GM23248 (cell line): ENCODE results near the gene LRBA. TPM values are rescaled to one million over a fixed set of nuclear protein-coding genes. Genes with fewer than 3 reads are reported as not detected.

ENCODE experiments used
- DNase-seq: peaks from one replicate; pipeline ENCODE4 v3.0.0-alpha.2; 2015
- H2AFZ ChIP-seq: fragments of 200-600 bp; sonication (generic); 2 replicates; pipeline ENCODE4 v1.6.1; 2016; ENCODE audit warnings: antibody characterized with exemption
- H3F3A ChIP-seq: fragments of 200-600 bp; sonication (generic); 2 replicates; pipeline ENCODE4 v1.6.1; 2016; ENCODE audit warnings: mild to moderate bottlenecking, antibody characterized with exemption, mixed run types; ENCODE audit not compliant: insufficient read depth
- H3K27ac ChIP-seq: fragments of 200-600 bp; sonication (generic); 2 replicates; pipeline ENCODE4 v1.5.1; 2016; ENCODE audit warnings: mild to moderate bottlenecking
- H3K27me3 ChIP-seq: fragments of 200-600 bp; sonication (generic); replicated peaks from 2 replicates; pipeline ENCODE4 v1.6.1; 2016; ENCODE audit warnings: mild to moderate bottlenecking; ENCODE audit not compliant: insufficient read depth
- H3K36me3 ChIP-seq: fragments of 200-600 bp; sonication (generic); 2 replicates; pipeline ENCODE4 v1.6.1; 2016; ENCODE audit warnings: low read depth, mild to moderate bottlenecking
- H3K4me1 ChIP-seq: fragments of 200-600 bp; sonication (generic); 2 replicates; pipeline ENCODE4 v1.6.1; 2016; ENCODE audit warnings: mild to moderate bottlenecking; ENCODE audit not compliant: insufficient read depth
- H3K4me2 ChIP-seq: fragments of 200-600 bp; sonication (generic); one replicate; pipeline ENCODE4 v1.6.1; 2016; ENCODE audit warnings: mild to moderate bottlenecking; ENCODE audit not compliant: unreplicated experiment
- H3K4me3 ChIP-seq: fragments of 200-600 bp; sonication (generic); 2 replicates; pipeline ENCODE4 v1.5.1; 2016; ENCODE audit warnings: mild to moderate bottlenecking
- H3K79me2 ChIP-seq: fragments of 200-600 bp; sonication (generic); 2 replicates; pipeline ENCODE4 v1.6.1; 2016; ENCODE audit warnings: mild to moderate bottlenecking; ENCODE audit not compliant: insufficient read depth
- H3K9ac ChIP-seq: fragments of 200-600 bp; sonication (generic); 2 replicates; pipeline ENCODE4 v1.6.1; 2016; ENCODE audit warnings: mild to moderate bottlenecking
- H3K9me2 ChIP-seq: fragments of 200-600 bp; sonication (generic); 2 replicates; pipeline ENCODE4 v1.6.1; 2016; ENCODE audit warnings: mixed run types, mild to moderate bottlenecking, moderate library complexity; ENCODE audit not compliant: insufficient read depth
- H3K9me3 ChIP-seq: fragments of 200-600 bp; sonication (generic); one replicate; pipeline ENCODE4 v1.6.1; 2017; ENCODE audit warnings: low read depth
- H4K20me1 ChIP-seq: fragments of 200-600 bp; sonication (generic); 2 replicates; pipeline ENCODE4 v1.6.0; 2016; ENCODE audit not compliant: insufficient read depth
- EZH2 ChIP-seq: fragments of 200-600 bp; sonication (generic); IDR thresholded peaks from 2 replicates; pipeline ENCODE4 v1.6.1; 2018; ENCODE audit warnings: antibody characterized with exemption, mild to moderate bottlenecking; ENCODE audit not compliant: insufficient read depth, poor library complexity, severe bottlenecking
- EZH2phosphoT487 ChIP-seq: fragments of 200-600 bp; sonication (generic); IDR thresholded peaks from 2 replicates; pipeline ENCODE4 v1.6.1; 2018; ENCODE audit warnings: antibody characterized with exemption, moderate library complexity, mild to moderate bottlenecking, low read depth; ENCODE audit not compliant: insufficient read depth
- WGBS, 2 experiments: methylation state at CpG; one replicate each; pipeline ENCODE4 v1.1.6; 2015 to 2017; ENCODE audit warnings: low lambda C conversion rate in 2 of 2, low coverage in 1 of 2; ENCODE audit errors: missing lambda C conversion rate in 2 of 2; 5-methylcytosine and 5-hydroxymethylcytosine counted together
- in situ Hi-C: fragments of 300-500 bp; cut with MboI; formaldehyde crosslinking; loops from 2 replicates; pipeline ENCODE4 v1.15.0; 2020
- polyA plus RNA-seq: library from polyadenylated mRNA; unstranded; fragments of >200 nt; fragmentation: Nextera tagmentation; extraction: Ambion mirVana; gene quantifications from 2 replicates; pipeline ENCODE4 v1.2.1, GENCODE V29; 2016
- total RNA-seq: library from RNA; depleted of rRNA; stranded (reverse); fragments of >200 nt; shearing (Covaris generic); gene quantifications from 2 replicates; pipeline ENCODE4 v1.2.3, GENCODE V29; 2014

The LRBA gene
- total and polyA plus RNA-seq, 2 experiments from 2014 or later, result 6.6 to 17.8 TPM

DNA sequence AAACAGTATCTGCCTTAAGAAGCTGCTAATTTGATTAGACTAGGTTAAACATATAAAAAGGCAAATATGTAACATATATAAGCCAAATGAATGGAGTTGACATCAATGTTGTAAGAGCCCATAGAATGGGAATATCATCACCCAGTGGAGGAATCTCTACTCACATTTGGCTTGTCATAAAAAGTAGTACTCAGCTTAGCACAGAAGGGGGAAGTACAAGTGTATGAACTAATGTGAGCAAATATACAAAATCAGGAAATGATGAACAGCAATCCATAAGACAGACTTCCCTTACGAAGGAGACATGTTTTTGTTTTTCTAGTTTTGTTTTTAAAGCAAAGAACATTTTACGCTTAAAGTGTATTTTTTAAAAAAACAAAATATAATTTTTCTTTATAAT, 358.2 kb downstream of the LRBA start:
- in situ Hi-C loops, result no loop called here

DNA sequence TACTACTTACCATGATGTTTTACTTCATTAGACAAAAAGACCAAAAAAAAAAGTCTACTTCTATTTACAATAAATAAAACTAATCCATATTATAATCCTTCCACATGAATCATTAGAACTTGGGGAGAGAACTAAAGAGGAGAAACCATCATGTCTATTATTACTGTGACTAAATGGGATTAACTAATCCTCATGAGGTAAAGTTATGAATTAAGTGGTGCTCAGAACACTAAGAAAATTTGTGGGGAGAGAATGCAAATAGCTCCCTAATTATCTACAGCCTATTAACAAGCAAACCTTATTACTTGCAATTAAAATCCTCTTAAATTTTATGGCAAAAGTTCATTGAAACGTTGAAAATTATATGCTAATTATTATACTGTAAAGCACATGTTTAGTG, 364.3 kb downstream of the LRBA start:
- no peak overlapping the region for H3K9ac ChIP-seq
- H2AFZ ChIP-seq, result no peak overlapping the region
- H3K9me3 ChIP-seq, result no peaks in the 10 kb centered on the region
- H3K4me3 ChIP-seq, result no peak overlapping the region
- H3F3A ChIP-seq, result no peaks in the 10 kb centered on the region
- no peaks in the 10 kb centered on the region for H3K27me3 ChIP-seq
- no peak overlapping the region for H3K27ac ChIP-seq
- no peaks in the 10 kb centered on the region for H3K9me2 ChIP-seq
- no peaks in the 10 kb centered on the region for H4K20me1 ChIP-seq
- TF ChIP-seq EZH2 (no peak), EZH2phosphoT487 (no peak)
- 0 out of 2 replicates have a peak, but pooled peaks cover 7% of the 10 kb centered on the region for H3K4me1 ChIP-seq
- 52 to 60% methylated on average over 1 of the region's 1 CpG for WGBS, 2 experiments
- no peaks in the 10 kb centered on the region for H3K36me3 ChIP-seq
- no peak overlapping the region for H3K4me2 ChIP-seq
- no peak for DNase-seq
- in situ Hi-C loops, result no loop called here
- no peaks in the 10 kb centered on the region for H3K79me2 ChIP-seq

More for the DNA sequence above, 358.2 kb downstream of the LRBA start:
- no peak for TF ChIP-seq EZH2phosphoT487
- no peak for TF ChIP-seq EZH2
- H3K4me1 ChIP-seq, result no peaks in the 10 kb centered on the region
- no peaks in the 10 kb centered on the region for H3K9me2 ChIP-seq
- no peaks in the 10 kb centered on the region for H3K36me3 ChIP-seq
- no peak overlapping the region for H3K4me2 ChIP-seq
- H3K79me2 ChIP-seq, result no peaks in the 10 kb centered on the region
- H3K9ac ChIP-seq, result no peak overlapping the region
- no peaks in the 10 kb centered on the region for H4K20me1 ChIP-seq
- H3K27ac ChIP-seq, result no peak overlapping the region
- H3F3A ChIP-seq, result no peaks in the 10 kb centered on the region
- 100% methylated on average over 2 of the region's 2 CpGs for WGBS, 2 experiments
- no peaks in the 10 kb centered on the region for H3K9me3 ChIP-seq
- no peak overlapping the region for H2AFZ ChIP-seq
- no peaks in the 10 kb centered on the region for H3K27me3 ChIP-seq
- no peak overlapping the region for H3K4me3 ChIP-seq
- no peak for DNase-seq

DNA sequence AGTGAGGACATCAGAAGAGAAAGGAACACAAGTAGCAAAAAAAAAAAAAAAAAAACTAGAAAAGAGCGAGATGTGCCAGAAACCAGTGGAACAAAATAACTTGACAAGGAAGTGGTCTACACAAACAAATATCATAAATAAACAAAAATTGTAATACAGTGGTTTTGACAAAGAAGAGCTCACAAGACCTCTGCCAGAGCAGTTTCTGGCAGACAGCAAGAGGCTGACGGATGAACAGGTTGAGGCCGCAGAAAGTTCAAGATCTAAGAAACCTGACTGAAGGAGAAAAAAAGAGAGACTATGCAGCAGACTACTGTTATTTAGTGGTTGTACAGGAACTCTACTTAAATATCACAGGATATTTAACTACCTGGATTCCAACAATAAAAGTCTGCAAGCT, 367.0 kb downstream of the LRBA start:
- H3K79me2 ChIP-seq, result no peaks in the 10 kb centered on the region
- H2AFZ ChIP-seq, result no peak overlapping the region
- no peak for DNase-seq
- no peaks in the 10 kb centered on the region for H3F3A ChIP-seq
- no peak overlapping the region for H3K4me2 ChIP-seq
- no peak overlapping the region for H3K27ac ChIP-seq
- 96 to 98% methylated on average over 3 of the region's 3 CpGs for WGBS, 2 experiments
- in situ Hi-C loops, result no loop called here
- H4K20me1 ChIP-seq, result no peaks in the 10 kb centered on the region
- 0 out of 2 replicates have a peak, but pooled peaks cover 7% of the 10 kb centered on the region for H3K4me1 ChIP-seq
- H3K9me3 ChIP-seq, result no peaks in the 10 kb centered on the region
- no peaks in the 10 kb centered on the region for H3K9me2 ChIP-seq
- no peak overlapping the region for H3K4me3 ChIP-seq
- TF ChIP-seq EZH2phosphoT487 (no peak), EZH2 (no peak)
- no peak overlapping the region for H3K9ac ChIP-seq
- no peaks in the 10 kb centered on the region for H3K27me3 ChIP-seq
- no peaks in the 10 kb centered on the region for H3K36me3 ChIP-seq

DNA sequence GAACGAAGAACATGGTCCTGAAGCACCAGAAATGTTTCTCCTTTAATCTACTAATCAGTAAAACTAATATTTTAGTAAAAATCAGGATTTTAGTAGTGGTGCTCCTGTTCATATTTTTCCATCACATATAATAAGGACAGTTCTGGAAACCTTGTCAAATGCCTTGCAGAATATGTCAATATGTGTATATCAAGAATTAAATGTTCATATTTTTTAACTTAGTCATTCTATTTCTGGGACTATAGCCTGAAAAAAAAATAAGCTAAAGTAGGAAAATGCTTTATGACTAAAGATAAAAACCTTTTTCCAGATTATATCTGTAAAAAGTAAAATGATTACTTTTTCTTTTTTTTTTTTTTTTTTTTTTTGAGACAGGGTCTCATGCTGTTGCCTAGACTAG, 368.1 kb downstream of the LRBA start:
- H3K4me2 ChIP-seq, result no peak overlapping the region
- no peaks in the 10 kb centered on the region for H4K20me1 ChIP-seq
- TF ChIP-seq EZH2phosphoT487 (no peak), EZH2 (no peak)
- H3K9me2 ChIP-seq, result no peaks in the 10 kb centered on the region
- no peaks in the 10 kb centered on the region for H3F3A ChIP-seq
- H3K4me3 ChIP-seq, result no peak overlapping the region
- H3K36me3 ChIP-seq, result no peaks in the 10 kb centered on the region
- no peak overlapping the region for H2AFZ ChIP-seq
- peak; percentile 18 for DNase-seq
- in situ Hi-C loops, result no loop called here
- 0 out of 2 replicates have a peak, but pooled peaks cover 7% of the 10 kb centered on the region for H3K4me1 ChIP-seq
- H3K79me2 ChIP-seq, result no peaks in the 10 kb centered on the region
- H3K27me3 ChIP-seq, result no peaks in the 10 kb centered on the region
- no peaks in the 10 kb centered on the region for H3K9me3 ChIP-seq
- no peak overlapping the region for H3K9ac ChIP-seq
- 95 to 100% methylated on average over 1 of the region's 1 CpG for WGBS, 2 experiments
- no peak overlapping the region for H3K27ac ChIP-seq

DNA sequence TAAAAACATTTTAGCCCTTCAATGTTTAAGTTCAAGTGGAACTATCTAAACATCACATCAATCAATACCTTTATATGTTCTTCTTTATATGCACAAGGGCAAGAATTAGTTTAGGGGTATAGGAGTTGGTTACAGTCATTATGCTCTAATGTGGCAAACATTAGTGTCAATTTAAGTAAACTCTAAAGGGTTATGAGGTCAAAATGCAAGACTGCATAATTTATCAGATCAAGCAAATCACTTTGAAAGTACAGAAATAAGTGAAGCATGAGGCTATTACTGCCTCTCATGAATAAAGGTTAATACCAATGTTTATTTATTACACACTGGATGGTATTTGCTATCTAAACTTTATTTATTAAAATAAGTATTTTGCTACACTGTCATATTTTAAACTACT, 373.5 kb downstream of the LRBA start:
- Histone ChIP-seq H3K27ac (no peak overlapping the region), H2AFZ (no peak overlapping the region), H3K4me2 (no peak overlapping the region), H3K36me3 (no peaks in the 10 kb centered on the region), H3K9me3 (no peaks in the 10 kb centered on the region), H4K20me1 (no peaks in the 10 kb centered on the region), H3K9me2 (no peaks in the 10 kb centered on the region), H3K27me3 (no peaks in the 10 kb centered on the region), H3K4me1 (no peaks in the 10 kb centered on the region), H3K4me3 (no peak overlapping the region), H3K79me2 (no peaks in the 10 kb centered on the region), H3F3A (no peaks in the 10 kb centered on the region), H3K9ac (no peak overlapping the region)
- TF ChIP-seq EZH2phosphoT487, result no peak
- TF ChIP-seq EZH2, result no peak
- DNase-seq, result no peak
- in situ Hi-C loops, result no loop called here
